Natural killer cell treated with Interleukin-12 subunit alpha and Interleukin-12 subunit beta and Interleukin-15 and Interleukin-18, amount 100 ng/mL, for 72 hours (primary cell): Measurements from ENCODE around the gene ERVMER34-1. TPM values are rescaled to one million over a fixed set of nuclear protein-coding genes. Genes with fewer than 3 reads are reported as not detected.

Source experiments
- total RNA-seq, 2 donors: library from RNA; stranded (reverse); gene quantifications; one replicate each; pipeline ENCODE4 v1.2.3, GENCODE V29; 2022

ERVMER34-1 gene
- total RNA-seq, 2 donors from 2014 or later, result not detected

Other genes starting within 250 kb of the ERVMER34-1 start
- gene USP46, start 92.1 kb downstream of the ERVMER34-1 start, total RNA-seq, result 10 to 100 TPM in 1 of 2 donors, 1 to 10 TPM in 1; 9.1 to 15.7 TPM
- gene RASL11B, start 110.9 kb upstream of the ERVMER34-1 start, total RNA-seq, result not detected